HG03108 (cell line): ENCODE data around the gene TMPRSS6.

Source experiments
- ATAC-seq: cut with Tn5 transposase; IDR thresholded peaks from one replicate; pipeline ENCODE4 v1.9.1; 2021; ENCODE audit warnings: moderate library complexity; ENCODE audit not compliant: unreplicated experiment

TMPRSS6 gene

DNA sequence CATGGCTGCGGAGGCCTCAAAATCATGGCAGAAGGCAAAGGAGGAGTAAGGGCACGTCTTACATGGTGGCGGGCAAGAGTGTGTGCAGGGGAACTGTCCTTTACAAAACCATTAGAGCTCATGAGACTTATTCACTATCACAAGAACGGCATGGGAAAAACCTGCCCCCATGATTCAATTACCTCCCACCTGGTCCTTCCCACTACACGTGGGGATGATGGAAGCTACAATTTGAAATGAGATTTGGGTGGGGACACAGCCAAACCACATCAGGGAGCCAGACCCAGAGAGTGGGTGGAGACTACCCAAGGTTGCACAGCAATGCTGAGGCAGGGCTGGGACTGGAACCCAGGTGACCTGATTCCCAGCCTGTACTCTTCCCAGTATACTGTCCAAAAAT is 8.6 kb upstream of the TMPRSS6 start:
- ATAC-seq: no peak

DNA sequence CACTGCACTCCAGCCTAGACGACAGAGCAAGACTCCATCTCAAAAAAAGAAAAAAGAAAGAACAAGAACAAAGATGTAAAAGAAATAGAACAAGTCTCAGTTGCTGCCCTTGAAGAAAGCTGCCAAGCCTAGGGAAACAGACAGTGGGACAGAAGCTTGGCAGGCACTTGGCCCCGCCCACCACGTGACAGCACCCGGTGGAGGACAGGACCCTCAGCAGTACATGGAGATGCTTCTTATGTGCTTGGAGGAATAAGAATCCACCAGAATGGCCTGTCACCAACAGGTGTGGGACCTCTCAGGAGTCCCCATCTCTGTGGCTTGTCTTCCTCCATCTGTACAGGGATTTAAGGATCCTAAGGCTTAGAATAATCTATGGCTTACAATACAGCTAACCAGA is 7.6 kb upstream of the TMPRSS6 start:
- no peak for ATAC-seq

DNA sequence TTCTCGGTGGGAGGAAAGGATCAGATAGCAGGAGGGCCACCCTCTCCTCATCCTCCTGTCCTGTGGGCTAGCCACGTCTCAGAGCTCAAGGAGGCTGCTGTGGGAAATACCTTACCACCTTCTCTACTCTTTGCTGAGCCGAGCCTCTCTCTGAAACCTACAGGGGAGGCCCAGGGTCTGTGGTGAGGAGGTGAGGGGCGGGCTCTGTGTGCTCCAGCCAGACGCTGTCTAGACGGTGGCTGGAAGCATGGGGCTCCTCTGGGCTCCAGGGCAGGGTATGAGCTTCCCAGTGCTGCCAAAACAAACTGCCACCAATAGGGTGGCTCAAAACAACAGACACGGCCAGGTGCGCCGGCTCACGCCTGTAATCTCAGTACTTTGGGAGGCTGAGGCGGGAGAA is 5.5 kb upstream of the TMPRSS6 start:
- no peak for ATAC-seq

DNA sequence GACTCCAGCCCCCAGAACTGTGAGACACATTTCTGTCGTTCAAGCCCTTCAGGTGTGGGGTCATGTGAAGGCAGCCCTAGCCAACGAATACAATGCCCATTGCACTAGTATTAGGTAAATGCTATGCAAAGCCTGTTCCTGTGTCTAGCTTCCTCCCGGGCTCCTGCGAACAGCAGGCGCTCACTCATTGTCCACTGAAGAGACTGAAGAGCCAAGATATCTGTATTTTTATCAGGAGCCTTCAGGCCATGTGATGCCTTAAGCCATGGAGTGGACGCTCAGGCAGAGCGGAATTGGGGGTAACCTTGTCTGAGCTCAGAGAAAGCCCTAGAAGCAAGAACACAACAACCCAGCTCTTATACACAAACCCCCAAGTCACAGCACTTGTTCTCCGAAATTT is 4.2 kb upstream of the TMPRSS6 start:
- no peak for ATAC-seq

DNA sequence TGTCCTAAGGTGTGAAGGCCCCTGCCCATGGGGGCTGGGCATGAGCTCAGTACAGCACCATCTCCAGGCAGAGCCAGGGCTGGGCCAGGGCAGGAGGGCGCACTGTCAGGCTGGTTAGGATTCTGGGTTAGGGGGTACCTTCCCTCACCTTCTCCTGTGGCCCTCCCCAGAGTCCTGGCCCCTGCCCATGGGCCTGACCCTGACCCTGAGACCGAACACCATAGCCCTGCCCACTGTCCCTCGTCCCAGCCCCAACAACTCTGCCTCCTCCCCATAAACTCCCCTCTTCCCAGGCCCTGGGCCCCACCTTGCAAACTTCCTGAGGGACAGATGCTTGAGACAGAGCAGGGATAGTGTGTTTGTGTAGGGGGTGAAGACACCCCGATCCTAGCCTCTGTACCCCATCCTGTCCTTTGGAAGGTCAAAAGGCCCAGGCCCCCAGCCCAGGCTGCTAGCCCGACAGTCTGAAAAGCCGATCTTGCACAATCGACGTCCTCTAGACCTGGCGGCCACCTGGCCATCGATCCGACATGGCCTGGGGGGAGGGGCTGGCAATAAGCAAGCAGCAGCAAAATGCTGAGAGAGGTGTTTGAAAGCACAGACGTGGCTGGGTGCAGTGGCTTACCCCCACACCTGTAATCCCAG is 2.7 kb upstream of the TMPRSS6 start:
- no peak for ATAC-seq

DNA sequence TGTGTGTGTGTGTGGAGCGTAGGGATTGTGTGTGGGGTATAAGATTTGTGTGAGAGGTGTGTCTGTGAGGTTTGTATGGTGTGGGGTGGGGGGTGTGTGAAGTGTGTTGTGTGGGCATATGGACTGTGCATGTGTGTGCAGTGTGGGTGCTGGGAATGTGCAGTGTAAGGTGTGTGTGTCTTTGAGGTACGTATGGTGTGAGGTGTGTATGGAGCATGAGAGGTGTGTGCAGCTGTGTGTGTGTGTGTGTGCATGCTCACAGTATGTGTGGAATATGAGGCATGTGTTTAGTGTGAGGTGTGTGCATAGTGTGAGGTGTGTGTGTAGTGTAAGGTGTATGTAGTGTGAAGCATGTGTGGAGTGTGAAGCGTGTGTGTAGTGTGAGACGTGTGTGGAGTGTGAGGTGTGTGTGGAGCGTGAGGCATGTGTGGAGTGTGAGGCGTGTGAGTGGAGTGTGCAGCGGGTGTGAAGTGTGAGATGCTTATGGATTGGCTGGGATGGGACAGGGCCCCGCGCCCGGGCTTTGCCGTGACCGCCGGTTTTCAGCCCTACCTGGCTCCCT is 1.7 kb upstream of the TMPRSS6 start:
- ATAC-seq: no peak

DNA sequence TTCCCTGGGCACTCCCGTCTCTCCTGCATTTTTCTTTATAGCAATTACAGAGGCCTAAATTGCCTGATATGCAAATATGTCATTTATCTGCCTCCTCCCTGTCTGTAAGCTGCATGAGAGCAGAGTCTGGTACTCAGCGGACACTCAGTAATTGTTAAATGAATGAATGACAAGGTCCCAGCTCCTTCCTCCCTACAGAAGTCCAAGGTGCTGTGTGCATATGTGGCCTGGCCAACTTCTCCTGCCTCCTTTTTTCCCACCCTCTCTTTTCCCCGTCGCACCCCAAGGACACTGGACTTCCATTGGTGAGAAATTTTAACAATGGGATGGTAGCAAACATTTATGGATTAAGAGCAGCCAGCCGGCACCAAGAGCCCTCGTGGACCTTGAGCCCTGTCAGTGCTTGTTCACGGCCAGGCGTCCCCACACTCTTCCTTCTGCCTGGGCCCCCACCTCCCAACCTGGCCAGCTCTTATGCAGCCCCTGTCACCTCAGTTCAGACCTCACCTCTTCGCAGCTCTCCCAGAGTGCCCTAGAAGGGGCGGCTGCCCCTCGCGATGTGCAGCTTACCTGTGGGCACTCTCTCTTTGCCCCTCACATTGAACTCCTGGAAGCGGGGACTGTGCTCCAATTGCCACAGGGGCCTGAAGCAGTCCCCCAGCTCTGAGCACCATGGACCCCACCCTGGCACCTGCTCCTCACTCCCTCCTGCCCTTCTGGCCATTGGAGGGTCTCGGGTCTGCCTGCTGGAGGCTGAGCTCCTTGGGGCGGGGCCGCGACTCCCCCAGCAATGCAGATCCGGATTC is 1.5 kb downstream of the TMPRSS6 start:
- ATAC-seq: no peak

DNA sequence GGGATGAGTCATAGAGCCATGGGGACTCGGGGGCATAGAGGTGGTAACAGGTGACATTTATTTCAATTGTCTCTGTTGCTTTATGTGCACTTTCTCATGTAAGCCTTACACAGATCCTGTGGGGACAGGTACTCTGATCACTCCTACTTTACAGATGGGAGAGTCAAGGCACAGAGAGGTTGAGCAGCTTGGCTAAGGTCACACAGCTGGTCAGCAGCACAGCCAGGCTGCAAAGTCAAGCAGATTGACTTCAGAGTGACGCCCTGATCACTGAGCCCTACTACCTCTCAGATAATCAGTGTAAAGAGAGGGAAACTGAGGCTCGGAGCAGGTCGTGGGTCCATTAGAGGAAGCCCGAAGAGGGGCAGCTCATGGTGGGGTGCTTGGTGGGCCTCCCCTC is 3.5 kb downstream of the TMPRSS6 start:
- no peak for ATAC-seq

DNA sequence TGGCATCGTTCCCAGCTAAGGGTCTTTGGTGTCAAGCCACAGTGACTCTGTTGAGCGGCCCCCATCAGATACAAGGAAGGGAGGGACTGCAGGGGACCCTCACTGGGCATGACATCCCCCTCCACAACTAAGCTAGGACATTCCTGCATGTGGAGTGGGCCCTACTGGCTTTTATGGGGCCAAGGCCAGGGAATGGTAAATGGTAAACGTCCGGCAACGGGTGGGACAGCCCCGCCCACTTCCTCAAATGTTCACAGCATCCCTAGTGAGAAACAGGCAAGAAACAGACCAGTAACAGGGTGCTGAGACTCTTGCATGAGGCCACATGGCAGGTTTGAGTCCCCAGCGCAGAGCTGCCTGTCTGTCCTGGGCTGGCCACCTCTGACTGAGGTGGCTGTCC is 4.4 kb downstream of the TMPRSS6 start:
- no peak for ATAC-seq

DNA sequence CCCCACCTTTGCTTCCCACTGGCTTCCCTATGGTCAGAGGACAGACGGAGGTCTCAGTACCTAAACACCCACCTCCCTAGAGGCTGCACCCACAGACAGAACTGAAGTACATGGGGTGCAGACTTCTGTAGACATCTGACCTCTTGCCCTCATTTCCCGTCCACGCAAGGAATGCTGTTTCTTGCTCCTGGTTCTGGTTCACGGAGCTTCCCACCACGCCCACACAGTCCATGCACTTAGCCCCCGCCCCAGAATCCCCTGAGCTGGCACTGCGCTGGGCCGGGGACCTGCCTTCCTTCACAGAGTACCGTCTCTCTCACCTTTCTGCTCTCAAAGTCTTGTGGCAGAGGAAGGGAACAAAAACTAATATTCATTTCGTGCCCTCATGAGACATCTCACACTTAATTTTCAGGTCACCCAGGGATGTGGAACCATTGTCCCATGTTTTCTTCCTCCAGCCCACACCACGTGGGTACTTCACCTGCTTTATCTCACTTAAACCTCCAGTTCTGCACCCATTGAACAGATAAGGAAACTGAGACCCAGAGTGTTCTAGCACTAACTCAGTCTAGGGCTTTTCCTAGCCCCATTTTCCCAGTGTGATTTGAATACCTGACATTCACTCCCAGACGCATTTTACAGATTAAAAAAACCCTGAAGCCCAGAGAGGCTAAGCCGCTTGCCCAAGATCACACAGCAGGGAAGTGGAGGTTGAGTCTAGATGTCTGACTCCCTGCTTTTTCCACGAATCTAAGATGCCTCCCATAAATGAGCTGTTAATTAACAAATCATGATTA is 5.7 kb downstream of the TMPRSS6 start:
- ATAC-seq: no peak

DNA sequence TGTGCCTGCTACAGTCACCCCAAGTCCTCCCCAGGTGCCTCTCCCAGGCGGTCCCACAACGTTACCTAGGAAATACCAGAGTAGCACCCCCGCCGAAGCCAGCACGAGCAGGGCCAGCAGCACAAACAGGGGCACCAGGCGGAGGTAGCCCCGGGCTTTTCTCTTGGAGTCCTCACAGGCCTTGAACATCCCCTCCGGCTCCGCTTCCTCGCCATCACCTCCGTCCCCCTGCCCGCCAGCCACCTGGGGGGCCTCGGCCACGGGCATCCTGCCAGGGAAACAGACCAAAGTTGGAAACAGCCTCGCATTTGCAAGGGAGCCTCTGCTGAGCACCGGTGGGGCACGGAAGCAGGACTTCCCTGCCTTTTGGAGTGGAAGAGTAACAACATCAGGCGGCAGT is 6.4 kb downstream of the TMPRSS6 start:
- no peak for ATAC-seq

DNA sequence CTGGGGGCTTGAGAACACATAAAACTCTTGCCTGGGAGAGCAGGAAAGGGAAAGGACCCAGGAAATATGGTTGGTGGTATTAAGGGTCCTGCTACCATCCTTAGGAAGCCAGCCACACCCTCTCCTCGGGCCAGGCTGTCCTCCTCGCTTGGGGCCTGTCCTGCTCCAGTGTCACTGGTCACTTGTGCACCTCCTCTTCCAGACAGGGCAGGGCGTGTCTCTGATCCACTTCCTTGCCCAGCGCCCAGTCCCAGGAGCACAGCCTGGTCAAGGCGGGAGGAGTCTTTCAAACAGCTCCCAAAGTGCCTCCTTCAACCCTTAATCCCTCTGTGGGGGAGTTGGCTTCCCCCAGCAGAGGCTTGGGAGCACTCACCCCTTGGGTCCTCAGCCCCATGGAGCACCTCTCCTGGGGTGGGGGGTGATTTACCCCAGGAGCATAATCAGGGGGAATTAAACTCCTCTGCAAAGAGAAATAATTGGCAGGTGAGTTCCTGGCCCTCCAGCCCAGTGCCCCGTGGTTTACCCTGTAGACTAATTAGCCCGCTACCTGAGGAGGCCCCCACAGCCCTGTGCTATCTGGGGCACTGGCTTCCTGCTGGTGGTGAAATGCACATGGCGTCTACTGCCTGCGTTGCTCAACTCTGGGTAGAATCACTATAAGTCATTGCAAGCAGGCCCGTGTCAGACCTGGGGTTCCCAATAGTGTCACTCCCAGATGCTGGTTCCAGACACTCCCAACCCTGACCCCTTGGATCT is 8.0 kb downstream of the TMPRSS6 start:
- no peak for ATAC-seq

DNA sequence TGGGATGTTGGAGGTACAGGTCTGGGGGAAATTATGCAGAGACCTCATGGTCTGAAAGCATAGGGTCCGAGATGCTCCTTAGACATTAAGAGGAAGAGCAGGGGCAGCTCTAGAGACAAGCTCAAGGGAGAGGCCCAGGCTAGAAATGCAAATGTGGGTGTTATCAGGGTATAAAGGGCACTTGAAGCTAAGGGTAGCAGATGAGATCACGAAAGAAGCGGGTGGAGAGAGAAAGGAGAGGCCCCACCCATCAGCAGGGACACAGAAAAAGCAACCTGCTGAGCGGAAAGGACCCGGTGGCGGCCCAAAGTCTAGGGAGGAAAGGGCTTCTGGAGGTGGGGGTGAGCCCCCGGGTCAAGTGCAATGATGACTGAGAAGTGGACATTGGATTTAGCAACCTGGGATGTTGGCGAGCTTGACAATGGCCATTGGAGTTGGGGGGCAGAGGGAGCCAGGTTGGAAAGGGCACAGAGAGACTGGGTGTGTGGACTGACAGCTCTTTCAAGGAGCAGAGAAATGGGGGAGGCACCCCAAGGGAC is 8.9 kb downstream of the TMPRSS6 start:
- ATAC-seq: no peak

DNA sequence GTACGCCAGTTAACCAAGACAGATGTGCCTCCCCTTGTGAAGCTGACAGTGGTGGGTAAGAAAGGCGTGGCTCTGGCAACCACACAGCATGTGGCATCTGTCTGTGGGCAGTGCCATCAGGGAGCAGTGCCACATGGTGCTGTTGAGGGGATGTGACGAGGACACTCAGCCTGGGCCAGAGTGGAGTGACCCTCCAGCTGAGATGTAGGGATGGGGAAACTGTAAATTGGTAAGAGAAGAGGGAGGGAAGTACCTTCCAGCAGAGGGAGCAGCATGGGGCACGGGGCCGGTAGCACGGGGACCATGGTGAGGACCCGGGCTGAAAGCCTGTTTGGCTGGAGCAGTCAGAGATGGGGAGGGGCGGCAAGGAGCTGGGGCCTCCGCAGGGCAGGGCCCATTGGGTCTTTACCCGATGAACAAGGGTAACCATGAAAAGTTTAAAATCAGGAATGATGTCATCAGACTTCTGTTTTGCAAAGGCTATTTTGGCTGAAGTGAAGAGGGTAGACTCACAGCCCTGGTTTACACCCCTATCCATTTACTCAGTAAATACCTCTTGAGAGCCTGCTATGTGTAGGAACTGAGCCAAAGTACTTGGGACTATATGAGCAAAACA is 10.4 kb downstream of the TMPRSS6 start:
- ATAC-seq: no peak

DNA sequence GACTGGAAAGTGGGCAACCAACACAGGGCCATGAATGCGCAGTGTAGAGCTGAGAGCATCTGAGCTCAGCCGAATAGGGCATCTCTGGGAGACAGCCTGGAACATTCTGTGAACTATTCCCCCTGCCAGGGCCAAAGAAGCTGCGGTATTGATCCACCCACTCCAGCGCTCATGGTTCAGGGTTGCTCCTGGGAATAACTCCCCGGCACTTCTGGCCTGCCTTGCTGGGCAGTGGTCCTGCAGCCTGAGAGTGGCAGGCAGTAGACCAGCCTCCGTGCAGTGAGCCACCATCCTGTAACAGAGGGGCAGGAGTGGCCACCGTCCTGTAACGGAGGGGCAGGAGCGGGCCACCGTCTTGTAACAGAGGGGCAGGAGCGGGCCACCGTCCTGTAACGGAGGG is 12.2 kb downstream of the TMPRSS6 start:
- no peak for ATAC-seq

DNA sequence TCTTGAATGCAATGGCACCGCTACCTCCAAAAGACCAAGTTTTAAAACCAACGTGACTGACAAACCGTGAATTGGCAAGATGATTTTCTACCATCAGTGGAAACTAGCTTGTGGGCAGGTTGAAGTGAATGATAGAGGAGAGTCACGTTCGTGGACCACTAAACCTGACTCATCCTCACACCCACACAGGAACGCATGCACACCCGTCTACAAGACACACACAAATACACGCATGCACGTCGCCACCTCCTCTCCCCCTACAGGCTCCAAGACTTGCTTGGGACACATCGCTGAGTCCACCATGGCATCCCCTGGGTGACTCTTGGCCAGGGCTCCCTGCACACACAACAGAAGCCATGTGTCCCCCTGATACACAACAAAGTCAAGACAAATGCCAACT is 14.4 kb downstream of the TMPRSS6 start:
- ATAC-seq: no peak

DNA sequence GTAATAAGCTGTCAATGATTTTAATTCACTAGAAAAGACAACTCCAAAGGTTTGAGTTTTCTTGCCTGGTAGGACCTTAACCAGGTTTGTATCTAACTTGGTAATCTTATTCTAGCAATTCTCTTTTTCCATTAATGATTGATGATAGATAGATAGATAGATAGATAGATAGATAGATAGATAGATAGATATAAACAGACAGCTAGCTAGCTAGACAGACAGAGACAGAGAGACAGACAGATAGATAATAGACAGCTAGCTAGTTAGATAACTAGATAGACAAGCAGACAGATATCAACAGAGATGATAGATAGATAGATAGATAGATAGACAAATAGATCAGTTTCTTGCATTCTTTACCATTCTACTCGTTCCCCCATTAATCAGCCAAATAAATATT is 15.3 kb downstream of the TMPRSS6 start:
- no peak for ATAC-seq

DNA sequence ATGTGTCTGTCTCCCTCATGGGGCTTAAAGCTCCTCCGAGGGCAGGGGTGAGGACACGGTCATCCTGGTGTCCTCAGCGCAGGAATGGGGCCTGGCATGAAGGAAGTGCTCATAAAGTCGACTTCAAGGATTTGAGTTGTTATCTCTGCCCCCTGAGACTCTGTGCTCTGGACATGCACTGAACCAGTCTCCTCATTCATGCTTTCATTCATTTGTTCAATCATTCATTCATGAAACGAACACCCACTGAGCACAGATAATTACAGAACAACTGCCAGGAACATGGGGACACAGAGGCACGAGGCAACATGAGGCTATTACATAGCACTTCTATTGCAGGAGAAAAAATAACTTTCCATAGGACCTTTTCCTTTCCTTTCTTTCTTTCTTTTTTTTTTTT is 16.5 kb downstream of the TMPRSS6 start:
- no peak for ATAC-seq

DNA sequence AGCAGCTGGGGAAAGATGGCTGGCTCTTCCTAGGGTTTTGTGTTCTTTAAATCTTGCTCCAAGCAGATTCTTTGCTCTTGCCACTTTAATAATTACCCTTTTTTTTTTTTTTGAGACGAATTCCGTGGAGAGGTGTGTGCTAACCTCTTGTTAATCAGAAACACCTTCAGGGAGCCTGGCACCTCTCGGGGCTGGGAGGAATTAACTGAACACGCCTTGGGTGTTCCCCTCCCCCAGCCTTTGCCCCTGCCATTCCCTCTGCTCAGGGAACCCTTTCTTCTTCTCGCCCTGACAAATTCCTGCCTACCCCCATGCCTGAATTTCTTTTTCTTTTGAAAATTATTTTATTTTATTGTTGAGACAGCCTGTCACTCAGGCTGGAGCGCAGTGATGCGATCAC is 17.5 kb downstream of the TMPRSS6 start:
- ATAC-seq: no peak
